Measurements from ENCODE around the gene TMEM114.

- no peak for TF ChIP-seq HMGXB4 (CRISPR knock-in tag; IDR thresholded peaks at IDR 0.05; ENCODE audit: borderline replicate concordance)
- TF ChIP-seq FOSL2 (IDR thresholded peaks at IDR 0.05) = no peak
- TF ChIP-seq FOSL2 (CRISPR knock-in tag; IDR thresholded peaks at IDR 0.05) = no peak
- no peak for TF ChIP-seq BHLHE40 (IDR thresholded peaks at IDR 0.05; ENCODE audit: low read depth, low read length)
- no peak for TF ChIP-seq POLR2A (IDR thresholded peaks at IDR 0.05; ENCODE audit: low read length)
- no peak for TF ChIP-seq MAFK (IDR thresholded peaks at IDR 0.05; ENCODE audit: partially characterized antibody)
- no peak for TF ChIP-seq RAD21 (conservative IDR thresholded peaks at IDR 0.05 in 1 of 2, IDR thresholded peaks at IDR 0.05 in 1 of 2)
- TF ChIP-seq ESRRA (IDR thresholded peaks at IDR 0.05; ENCODE audit: borderline replicate concordance, low read length) = no peak
- TF ChIP-seq NR3C1 (IDR thresholded peaks at IDR 0.05) = no peak
- TF ChIP-seq PHF8 (IDR thresholded peaks at IDR 0.05; ENCODE audit: borderline replicate concordance, low read depth) = no peak
Observed at GRCh38 chr16:8632675-8633182, 42.4 kb upstream of the TMEM114 start.

All from A549 (cell line).